ENCODE measurements around the gene TREM2.
"Not testable (repeated sequence)": the region's sequence is repeated elsewhere in the genome, so short reads cannot be mapped to it uniquely, and the experiment has no call there.

Gene TREM2

GRCh38 chr6:41153992-41154625 is 8.8 kb downstream of the TREM2 start, which contains the start of gene TREML1:
TREML1 (minus strand) TSS chr6:41154347; CDS start chr6:41154288, 59 bp downstream.
- no peak for DNase-seq

DNA sequence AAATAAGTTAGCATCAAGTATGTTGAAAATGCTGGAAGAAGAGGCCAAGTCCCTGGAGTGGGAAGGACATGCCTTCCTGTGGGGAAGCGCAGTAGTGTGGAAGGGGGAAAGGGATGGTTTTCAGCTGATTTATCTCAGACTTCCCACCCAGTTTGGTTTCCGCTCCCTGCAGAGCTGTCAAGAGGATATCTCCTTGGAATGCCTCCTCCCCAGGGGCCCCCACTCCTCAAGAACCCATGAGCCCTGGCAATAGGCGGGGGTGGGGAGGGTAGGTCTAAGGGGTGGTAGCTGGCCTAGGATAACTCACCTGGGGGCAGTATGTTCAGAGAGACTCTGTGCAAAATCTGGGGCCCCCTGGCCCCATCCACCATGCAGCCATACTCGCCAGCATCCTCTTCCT is 9.5 kb downstream of the TREM2 start:
- DNase-seq = no peak

DNA sequence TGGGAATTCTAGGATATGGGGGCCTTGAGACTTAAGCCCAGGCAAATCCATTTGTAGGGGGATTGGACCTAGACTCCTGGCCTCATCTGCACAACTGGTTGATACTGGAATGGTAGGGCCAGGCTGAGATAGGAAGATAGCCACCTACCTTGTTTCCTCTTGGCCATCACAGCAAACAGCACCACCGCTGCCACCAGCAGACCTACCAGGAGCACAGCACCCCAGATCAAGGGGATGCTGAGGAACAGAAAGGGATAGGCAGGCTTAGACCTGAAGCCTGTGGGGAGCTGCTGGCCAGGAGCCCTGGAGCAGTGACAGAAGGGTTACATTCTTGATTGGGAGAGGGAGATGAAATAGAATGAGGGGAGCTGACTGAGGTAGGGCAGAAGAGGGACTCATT is 12.2 kb downstream of the TREM2 start:
- DNase-seq = no peak

DNA sequence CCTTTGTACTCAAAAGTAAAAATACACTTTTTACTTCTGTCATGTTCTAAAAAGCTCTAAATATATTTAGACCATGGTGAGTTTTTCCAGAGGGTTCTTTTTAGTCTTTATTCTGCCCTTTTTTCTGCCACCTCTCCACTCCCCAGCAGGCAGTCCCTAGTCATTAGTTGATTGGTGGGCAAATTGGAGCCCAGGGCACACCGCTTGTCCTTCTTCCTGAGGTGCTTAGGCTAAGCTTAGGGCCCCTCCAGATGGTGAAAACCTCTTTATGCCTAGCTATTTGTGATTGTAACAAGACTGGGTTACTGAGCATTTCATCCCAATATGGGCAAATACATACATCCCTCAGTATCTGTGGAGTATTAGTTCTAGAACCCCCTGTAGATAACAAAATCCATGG is 15.0 kb downstream of the TREM2 start:
- DNase-seq = no peak

DNA sequence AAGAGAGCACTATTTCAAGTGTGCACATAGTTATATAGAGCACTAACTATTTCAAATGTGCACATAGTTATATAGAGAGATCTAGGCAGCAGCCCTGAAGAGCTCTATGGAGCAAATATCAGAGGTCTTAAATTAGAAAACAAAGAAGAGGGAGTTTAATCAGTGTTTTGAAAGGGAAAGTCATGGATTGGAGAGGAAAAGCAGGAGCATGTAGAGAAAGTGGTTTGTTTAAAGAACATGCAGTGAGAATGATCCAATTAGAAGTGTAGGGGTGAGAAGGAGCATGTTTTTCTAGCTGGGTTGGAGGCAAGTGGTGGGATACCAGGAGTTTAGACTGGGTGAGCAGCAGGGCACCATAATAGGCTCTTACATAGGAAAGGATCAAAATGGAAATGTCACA is 26.0 kb downstream of the TREM2 start:
- DNase-seq = no peak

DNA sequence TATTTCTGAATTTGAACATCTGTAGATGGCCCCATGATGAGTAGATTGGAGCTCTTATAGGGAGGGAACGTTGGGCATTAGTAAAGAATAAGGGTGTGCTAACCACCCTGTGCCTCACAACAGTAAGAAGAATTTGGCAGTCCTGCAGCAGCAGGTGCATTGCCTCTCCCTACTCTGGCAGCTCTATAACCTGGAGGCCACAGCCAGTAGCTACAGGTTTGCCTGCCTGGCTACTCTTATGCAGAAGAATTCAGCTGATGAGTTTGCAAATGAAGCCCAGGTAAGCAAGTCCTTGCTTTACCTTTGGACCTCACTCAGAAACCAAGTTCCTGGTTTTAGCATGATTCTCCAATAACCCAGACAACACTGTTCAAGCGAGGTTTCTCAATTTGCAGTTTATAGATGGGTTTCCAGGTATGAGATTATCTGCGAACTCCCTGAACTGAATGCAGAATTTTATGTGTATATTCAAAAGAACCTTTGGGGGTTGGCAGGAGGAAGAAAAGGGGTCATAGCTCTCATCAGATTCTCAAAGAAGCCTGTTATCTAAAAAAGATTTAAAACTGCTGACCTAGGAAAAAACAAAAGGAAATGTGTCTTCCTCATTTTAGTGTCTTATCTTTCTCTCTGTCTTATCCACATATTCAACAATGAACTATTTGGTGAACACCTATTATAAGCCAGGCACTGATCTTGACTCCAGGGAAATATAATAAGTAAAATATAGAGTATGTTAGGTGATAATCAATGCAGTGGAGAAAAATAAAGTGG is 27.7 kb downstream of the TREM2 start:
- no peak for DNase-seq

- no peak for DNase-seq
These were observed 30.7 kb downstream of the TREM2 start for GRCh38 chr6:41132254-41132653.

DNA sequence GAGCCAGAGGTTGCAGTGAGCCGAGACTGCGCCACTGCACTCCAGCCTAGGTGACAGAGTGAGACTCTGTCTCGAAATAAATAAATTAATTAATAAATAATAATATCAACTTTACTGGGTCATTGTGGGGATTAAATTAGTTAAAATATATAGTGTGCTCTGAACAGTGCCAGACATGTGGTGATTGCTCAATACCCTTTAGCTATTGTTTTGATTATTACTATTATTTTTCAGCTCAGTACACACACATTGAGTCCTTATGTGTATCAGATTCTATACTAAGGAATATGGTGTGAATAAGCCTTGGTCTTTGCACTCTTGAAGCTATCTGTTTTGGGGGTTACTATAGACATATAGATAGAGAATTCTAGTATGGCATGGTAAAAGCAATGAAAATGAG is 37.6 kb downstream of the TREM2 start:
- no peak for DNase-seq

DNA sequence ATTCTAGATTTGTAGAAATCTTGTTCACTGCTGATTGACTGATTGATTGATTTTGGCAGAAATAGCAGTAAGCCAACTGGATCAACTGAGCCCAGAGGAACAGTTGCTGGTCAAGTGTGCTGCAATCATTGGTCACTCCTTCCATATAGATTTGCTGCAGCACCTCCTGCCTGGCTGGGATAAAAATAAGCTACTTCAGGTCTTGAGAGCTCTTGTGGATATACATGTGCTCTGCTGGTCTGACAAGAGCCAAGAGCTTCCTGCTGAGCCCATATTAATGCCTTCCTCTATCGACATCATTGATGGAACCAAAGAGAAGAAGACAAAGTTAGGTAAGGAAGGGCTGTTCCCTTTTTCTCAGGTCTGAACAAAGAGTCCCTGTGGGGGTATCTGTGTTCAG is 40.0 kb downstream of the TREM2 start:
- DNase-seq = no peak

GRCh38 chr6:41122373-41122772 is 40.5 kb downstream of the TREM2 start:
- peak; percentile 6 for DNase-seq

GRCh38 chr6:41120058-41120457 is 42.9 kb downstream of the TREM2 start:
- no peak for DNase-seq

- no peak for DNase-seq
These were observed 43.4 kb downstream of the TREM2 start for GRCh38 chr6:41119508-41119907.

DNA sequence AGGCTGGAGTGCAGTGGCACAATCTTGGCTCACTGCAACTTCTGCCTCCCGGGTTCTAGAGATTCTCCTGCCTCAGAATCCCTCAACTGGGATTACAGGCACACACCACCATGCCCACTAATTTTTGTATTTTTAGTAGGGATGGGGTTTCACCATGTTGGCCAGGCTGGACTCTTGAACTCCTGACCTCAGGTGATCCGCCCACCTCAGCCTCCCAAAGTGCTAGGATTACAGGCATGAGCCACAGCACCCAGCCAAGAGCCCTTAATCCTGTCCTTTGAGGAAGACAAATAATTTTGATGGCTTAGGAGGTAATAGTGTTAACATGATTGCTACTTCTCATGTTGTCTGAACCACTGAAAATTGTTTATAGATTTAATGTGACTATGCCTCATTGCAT is 47.9 kb downstream of the TREM2 start:
- DNase-seq = not testable (repeated sequence)

DNA sequence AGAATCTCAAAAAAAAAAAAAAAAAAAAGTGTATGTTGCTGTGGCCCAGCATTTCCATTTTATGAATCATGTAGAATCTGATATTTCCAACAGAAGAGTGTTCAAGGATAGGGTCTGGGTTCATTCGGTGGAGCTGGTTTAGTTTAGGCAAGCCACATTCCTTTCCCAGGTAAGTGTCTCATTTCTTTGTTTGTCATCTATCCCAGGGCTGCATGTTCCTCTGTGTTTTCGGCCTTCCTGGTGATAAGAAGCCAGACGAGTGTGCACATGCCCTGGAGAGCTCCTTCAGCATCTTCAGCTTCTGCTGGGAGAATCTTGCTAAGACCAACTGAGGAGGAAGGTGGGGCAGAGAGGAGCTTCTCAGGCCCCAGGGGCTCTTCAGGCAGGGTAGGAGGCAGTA is 51.9 kb downstream of the TREM2 start:
- DNase-seq = no peak

All from fibroblast of skin of right quadriceps (primary cell).